ENCODE measurements around the gene KCNN3.
A peak's percentile ranks its signal among the peaks of the same experiment; 100 is the strongest.

Gene KCNN3

DNA sequence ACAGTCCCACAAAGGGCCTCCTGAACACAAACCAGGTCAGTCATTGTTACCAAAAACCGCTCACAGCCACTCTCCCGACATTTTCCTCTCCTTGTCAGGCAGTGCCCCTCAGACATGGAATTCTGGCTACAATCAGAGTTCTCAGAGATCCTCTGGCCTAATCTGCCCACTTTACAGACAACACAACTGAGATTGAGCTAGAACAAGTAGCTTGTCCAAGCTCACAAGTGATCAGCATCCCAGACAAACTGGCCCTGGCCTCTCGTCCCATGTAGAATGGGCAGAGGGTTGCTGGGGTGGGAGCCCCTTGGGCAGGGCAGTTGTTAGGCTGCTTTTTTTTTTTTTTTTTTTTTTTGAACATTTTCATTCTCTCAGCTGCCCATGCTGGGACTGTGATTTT lies 57.2 kb downstream of the KCNN3 start:
- DNase-seq: no peak

DNA sequence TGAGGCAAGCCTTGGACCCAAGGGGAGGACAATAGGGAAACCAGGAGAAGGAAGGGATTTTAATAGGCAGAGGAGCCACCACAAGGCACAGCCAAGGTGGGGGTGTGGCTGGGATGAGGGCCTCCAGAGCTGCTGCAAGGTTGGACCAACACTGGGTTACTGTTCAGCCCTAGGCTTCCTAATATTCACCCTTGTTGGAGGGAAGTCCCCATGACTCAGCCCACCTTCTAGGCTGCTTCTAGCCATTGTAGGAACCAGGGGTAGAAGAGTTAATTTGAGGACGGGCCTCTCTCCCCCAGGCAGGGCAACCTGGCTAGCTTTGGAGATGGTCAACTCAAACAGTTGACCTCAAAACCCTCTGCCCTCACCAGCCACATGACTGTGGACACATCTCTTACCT lies 59.5 kb downstream of the KCNN3 start:
- DNase-seq: no peak

DNA sequence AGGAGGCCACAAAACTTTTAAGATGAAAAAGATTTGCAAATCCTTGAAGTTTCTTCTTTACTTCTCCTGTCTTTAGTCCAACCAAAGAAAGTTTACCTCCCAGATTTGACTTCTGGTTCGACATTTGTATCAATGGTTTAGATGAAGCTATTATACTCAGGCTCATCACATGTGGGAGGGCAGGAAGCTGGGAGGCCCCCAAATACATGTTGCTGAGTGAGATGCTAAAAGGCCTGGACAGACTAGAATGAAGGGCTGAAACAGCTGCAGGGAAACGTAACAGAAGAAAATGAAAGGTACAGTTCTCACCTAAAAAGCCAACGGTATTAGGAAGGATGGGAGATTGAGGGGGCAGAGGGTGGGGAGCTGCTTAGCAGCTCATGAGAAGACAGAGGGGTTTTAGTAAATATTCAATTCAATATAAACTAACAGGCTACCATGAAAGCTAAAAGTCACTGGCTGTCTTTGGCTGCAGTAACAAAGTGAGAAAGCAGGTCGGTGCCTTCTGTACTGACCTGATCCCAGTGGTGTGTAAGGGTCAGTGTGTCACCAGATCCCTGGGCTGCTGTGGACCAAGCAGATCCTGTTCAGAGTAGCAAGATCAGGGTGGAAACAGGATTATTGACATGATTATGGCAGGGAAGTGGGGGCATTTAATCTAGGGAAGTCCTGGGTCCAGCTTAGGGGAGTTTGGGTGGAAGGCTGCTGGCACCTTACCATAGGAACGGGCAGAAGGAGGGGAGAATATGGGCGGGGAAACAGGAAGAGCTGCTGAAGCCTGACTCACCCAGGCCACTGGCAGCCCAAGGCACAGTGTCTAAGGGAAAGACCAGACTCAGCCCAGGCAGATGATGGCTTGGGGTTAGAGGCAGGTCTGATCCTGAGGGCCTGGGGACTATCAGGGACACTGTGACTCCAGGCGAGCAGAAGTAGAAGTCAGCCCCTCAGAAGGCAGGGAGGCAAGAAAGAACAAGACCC lies 60.4 kb downstream of the KCNN3 start:
- peak; percentile 4 for DNase-seq

GRCh38 chr1:154808909-154809262 lies 61.2 kb downstream of the KCNN3 start:
- peak; percentile 24 for DNase-seq

DNA sequence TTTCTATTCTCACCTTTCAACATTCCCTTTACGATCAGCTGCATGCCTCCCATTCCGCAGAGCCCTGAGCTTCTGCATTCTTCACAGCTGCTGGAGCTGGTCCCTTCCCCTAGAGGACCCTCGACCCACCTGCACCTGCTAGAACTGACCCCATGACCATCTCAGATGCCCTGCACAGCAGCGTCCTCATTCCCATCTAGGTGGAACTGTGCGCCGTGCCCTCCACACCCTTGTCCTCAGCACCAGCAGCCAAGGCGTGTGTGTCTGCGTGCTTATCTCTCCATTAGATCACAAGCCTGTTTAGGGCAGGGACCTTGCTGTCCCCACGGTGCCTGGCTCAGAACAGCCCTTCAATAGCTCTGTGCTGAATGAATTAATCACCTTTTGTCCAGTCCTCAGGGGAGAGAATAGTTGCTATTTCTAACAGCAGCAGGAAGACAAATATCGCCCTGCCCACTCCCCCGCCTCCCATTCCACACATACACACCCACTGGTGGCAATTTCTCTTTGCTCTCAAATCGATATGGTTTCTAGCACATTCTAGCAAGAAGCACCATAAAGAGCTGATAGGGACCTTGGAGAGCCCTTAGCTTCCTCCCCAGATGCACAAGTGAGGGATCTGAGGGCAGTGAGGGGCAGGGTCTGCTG lies 61.7 kb downstream of the KCNN3 start:
- no peak for DNase-seq

GRCh38 chr1:154807048-154807591 lies 63.0 kb downstream of the KCNN3 start:
- DNase-seq: no peak

DNA sequence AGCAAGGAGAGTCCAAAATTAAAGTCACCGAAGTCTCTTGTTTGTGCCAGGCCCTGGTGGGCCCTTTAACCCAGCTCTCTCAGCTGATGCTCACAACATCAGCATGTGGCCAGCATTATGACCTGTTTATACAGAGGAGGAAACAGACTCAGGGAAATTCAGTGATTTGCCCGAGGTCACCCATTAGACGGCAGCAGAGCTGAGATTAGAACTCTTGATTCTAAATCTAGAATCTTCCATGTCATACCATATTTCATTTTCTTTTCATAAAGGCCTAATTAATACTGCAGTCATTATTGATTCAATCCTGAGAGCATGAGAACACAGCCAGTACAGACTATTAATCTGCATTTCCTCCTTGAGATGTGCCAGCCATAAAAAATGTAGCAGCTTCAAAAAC lies 63.7 kb downstream of the KCNN3 start:
- no peak for DNase-seq

- no peak for DNase-seq
Observed at GRCh38 chr1:154802982-154803920, 66.8 kb downstream of the KCNN3 start.

- DNase-seq: no peak
Observed at GRCh38 chr1:154802336-154802969, 67.6 kb downstream of the KCNN3 start.

DNA sequence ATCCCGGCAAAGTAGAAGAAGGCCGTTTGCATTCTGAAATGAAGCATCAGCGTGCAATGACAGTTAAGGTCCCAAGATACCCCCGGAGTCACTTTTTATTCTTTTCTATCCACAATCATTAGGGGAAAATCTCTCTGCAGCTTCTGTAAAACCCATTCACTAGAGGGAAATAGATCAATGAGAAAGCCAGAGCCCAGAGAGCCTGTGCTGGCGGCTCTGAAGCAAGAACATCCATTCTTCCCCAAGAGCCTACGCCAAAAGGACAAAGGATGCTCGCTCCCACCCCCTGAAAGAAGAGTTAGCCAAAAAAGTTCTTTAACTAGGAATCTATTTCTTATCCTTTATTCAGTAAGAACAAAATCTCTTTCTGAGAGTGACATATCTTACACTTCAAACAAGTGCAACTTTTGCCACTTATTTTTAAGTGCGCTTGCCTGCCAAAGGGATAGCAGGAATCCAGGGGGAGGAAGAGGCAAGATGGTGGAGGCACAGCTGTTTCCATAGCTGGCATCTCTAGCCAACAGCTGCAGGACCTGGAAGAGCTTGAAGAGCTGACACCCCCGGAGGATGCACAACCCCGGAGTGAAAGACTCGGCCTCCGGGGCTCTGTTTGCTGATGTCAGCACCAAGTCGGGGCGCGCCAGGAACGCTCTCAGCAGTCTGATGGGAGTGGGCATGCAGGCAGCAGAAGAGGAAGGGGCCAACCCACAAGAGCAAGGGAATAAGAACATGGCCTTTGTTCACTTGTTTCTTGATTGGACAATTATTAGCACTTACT lies 68.7 kb downstream of the KCNN3 start:
- no peak for DNase-seq

DNA sequence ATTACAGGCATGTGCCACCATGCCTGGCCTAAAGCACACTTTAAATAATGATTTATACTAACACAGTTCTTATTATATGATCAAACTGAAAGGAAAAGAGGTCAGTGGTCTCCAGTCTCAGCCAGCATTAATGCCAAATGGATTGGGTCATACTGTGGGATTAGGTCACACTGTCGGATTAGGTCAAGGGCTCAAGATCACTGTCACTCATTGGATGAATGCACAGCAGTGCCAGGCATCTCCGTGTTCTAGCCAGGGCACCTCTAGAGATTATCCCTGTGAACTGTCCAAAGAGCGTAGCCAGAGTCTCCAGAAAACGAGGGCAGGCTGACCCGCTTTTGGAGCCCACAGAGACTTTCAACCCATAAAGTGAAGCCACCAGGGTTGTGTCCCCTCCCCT lies 70.9 kb downstream of the KCNN3 start:
- no peak for DNase-seq

- no peak for DNase-seq
Observed at GRCh38 chr1:154798645-154799044, 71.4 kb downstream of the KCNN3 start.

DNA sequence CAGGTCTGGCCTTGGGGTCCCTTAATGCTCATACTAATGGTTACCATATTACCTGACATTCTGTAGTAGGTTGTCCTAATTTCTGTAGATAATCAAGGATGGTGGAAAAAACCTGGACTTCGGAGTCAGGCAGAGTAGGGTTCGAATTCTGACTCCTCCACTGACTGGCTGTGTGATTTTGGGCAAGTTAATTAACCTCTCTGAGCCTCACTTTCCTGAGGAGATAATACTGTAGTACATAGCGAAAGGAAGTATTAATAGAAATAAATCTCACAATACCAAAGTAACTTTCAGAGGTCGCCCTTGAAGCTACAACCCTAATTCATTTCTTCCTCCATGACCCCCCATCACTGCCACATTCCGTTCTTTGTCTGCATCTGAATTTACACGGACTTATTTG lies 72.9 kb downstream of the KCNN3 start:
- no peak for DNase-seq

- no peak for DNase-seq
Observed at GRCh38 chr1:154796303-154796892, 73.7 kb downstream of the KCNN3 start.

- no peak for DNase-seq
Observed at GRCh38 chr1:154794608-154795007, 75.5 kb downstream of the KCNN3 start.

GRCh38 chr1:154793685-154794084 lies 76.4 kb downstream of the KCNN3 start:
- no peak for DNase-seq

GRCh38 chr1:154792899-154793298 lies 77.2 kb downstream of the KCNN3 start:
- no peak for DNase-seq

GRCh38 chr1:154791292-154792166 lies 78.6 kb downstream of the KCNN3 start:
- DNase-seq: no peak

- no peak for DNase-seq
Observed at GRCh38 chr1:154788886-154789285, 81.2 kb downstream of the KCNN3 start.
